Testis (tissue), 5 donors: Measurements from ENCODE around the gene COL23A1. TPM values are rescaled to one million over a fixed set of nuclear protein-coding genes. Genes with fewer than 3 reads are reported as not detected.
A peak's percentile ranks its signal among the peaks of the same experiment; 100 is the strongest.

Experiments
- DNase-seq: peaks from one replicate; pipeline ENCODE4 v3.0.0-alpha.2; 2019
- H3K27ac ChIP-seq, 2 donors: fragments of 200-600 bp; sonication (generic); one replicate each; pipeline ENCODE4 v1.5.1; 2019
- H3K27me3 ChIP-seq: fragments of 200-600 bp; sonication (generic); one replicate; pipeline ENCODE4 v1.5.1; 2019
- H3K36me3 ChIP-seq: fragments of 200-600 bp; sonication (generic); one replicate; pipeline ENCODE4 v1.5.1; 2017; ENCODE audit warnings: low read depth; ENCODE audit errors: missing control alignments
- H3K4me1 ChIP-seq: fragments of 200-600 bp; sonication (generic); one replicate; pipeline ENCODE4 v1.5.1; 2019
- H3K4me3 ChIP-seq, 2 donors: fragments of 200-600 bp; sonication (generic); one replicate each; pipeline ENCODE4 v1.5.1; 2017 to 2019
- H3K9me3 ChIP-seq: fragments of 200-600 bp; sonication (generic); one replicate; pipeline ENCODE4 v1.5.1; 2017
- CTCF ChIP-seq, 3 experiments: fragments of 450-650 bp in 2 of 3; fragments of 200-600 bp in 1 of 3; sonication (generic) in 1 of 3; IDR thresholded peaks; one replicate each; pipeline ENCODE4 v1.5.1; 2016 to 2019; ENCODE audit warnings: antibody characterized with exemption in 3 of 3, mild to moderate bottlenecking in 2 of 3, moderate library complexity in 1 of 3
- POLR2A ChIP-seq: fragments of 450-650 bp; IDR thresholded peaks from one replicate; pipeline ENCODE4 v1.6.1; 2017; ENCODE audit warnings: antibody characterized with exemption, mild to moderate bottlenecking, moderate library complexity
- WGBS, 2 donors: methylation state at CpG; one replicate each; pipeline ENCODE4 v1.1.5; 2018; 5-methylcytosine and 5-hydroxymethylcytosine counted together
- intact Hi-C: fragments of 100-400 bp; cut with DNase I; formaldehyde crosslinking; loops from one replicate; pipeline ENCODE4 v1.15.1; 2023; ENCODE audit warnings: low total_unique reads
- long read RNA-seq, 2 donors: transcript quantifications; one replicate each; lab custom pipeline, GENCODE V29; 2026
- polyA plus RNA-seq: library from polyadenylated mRNA; stranded (reverse); fragments of 350-450 nt; fragmentation: Illumina TruSeq; extraction: RNeasy Lipid Tissue Mini Kit (QIAGEN cat#74804); gene quantifications from one replicate; pipeline ENCODE4 v1.2.3, GENCODE V29; 2014; ENCODE audit warnings: low read depth, low replicate concordance; ENCODE audit not compliant: insufficient read depth
- total RNA-seq, 2 donors: library from RNA; depleted of rRNA; stranded (reverse); fragments of >200 nt; gene quantifications; one replicate each; pipeline ENCODE4 v1.2.3, GENCODE V29; 2016

The COL23A1 gene
- total RNA-seq (1 to 10 TPM; 5.0 to 5.5 TPM), polyA plus RNA-seq (4.3 TPM)
- long read RNA-seq, donor 1 = 0 reads
- long read RNA-seq, donor 2 = 0 reads

GRCh38 chr5:178590141-178590923 lies at the start of gene COL23A1:
Gene COL23A1 (minus strand): TSS chr5:178590393.
- H3K36me3 ChIP-seq = no peaks in the 10 kb centered on the region
- DNase-seq = peak; percentile 76
- no peaks in the 10 kb centered on the region for H3K27me3 ChIP-seq
- H3K4me1 ChIP-seq = peaks cover 5% of the 10 kb centered on the region
- no peak within 1 kb of the TSS for H3K27ac ChIP-seq
- intact Hi-C loops = no loop called here
- H3K9me3 ChIP-seq = no peaks in the 10 kb centered on the region
- WGBS, 2 donors = 1 to 2% methylated on average over 17 to 60 of the region's 78 CpGs
- peak within 1 kb of the TSS; percentile 41 to 58 for H3K4me3 ChIP-seq
- TF ChIP-seq CTCF (IDR thresholded peaks at IDR 0.05) = peak; percentile 36 to 74 (median 66)
- TF ChIP-seq POLR2A = no peak

GRCh38 chr5:178637356-178638074 lies 47.3 kb upstream of the COL23A1 start:
- intact Hi-C loops = no loop called here
- WGBS, 2 donors = 62 to 70% methylated on average over 9 of the region's 9 CpGs
- no peak overlapping the region for H3K4me3 ChIP-seq
- no peak overlapping the region for H3K27ac ChIP-seq
- H3K4me1 ChIP-seq = no peaks in the 10 kb centered on the region
- DNase-seq = no peak
- H3K36me3 ChIP-seq = no peaks in the 10 kb centered on the region
- no peaks in the 10 kb centered on the region for H3K27me3 ChIP-seq
- TF ChIP-seq CTCF (IDR thresholded peaks at IDR 0.05) = no peak
- no peak for TF ChIP-seq POLR2A
- no peaks in the 10 kb centered on the region for H3K9me3 ChIP-seq

- Histone ChIP-seq H3K36me3 (no peaks in the 10 kb centered on the region), H3K4me3 (no peak overlapping the region), H3K27me3 (no peaks in the 10 kb centered on the region), H3K27ac (no peak overlapping the region), H3K9me3 (no peaks in the 10 kb centered on the region), H3K4me1 (no peaks in the 10 kb centered on the region)
- TF ChIP-seq CTCF (IDR thresholded peaks at IDR 0.05) (no peak), POLR2A (no peak)
- WGBS, 2 donors = 46 to 73% methylated on average over 4 of the region's 4 CpGs
- intact Hi-C loops = no loop called here
- DNase-seq = no peak
Measured at GRCh38 chr5:178632285-178632684, 42.1 kb upstream of the COL23A1 start.

GRCh38 chr5:178630951-178631350 lies 40.8 kb upstream of the COL23A1 start:
- no peak for TF ChIP-seq CTCF (IDR thresholded peaks at IDR 0.05)
- no peak for TF ChIP-seq POLR2A
- H3K27me3 ChIP-seq = no peaks in the 10 kb centered on the region
- H3K36me3 ChIP-seq = no peaks in the 10 kb centered on the region
- H3K27ac ChIP-seq = no peak overlapping the region
- no peak overlapping the region for H3K4me3 ChIP-seq
- H3K4me1 ChIP-seq = no peaks in the 10 kb centered on the region
- WGBS, 2 donors = 36 to 44% methylated on average over 2 of the region's 2 CpGs
- intact Hi-C loops = no loop called here
- no peak for DNase-seq
- H3K9me3 ChIP-seq = no peaks in the 10 kb centered on the region
